H9 (cell line): ENCODE data around the gene ATP13A4. TPM values are rescaled to one million over a fixed set of nuclear protein-coding genes. Genes with fewer than 3 reads are reported as not detected.

ENCODE experiments used
- DNase-seq: peaks from one replicate; pipeline ENCODE4 v3.0.0-alpha.2; 2017
- H2AFZ ChIP-seq: one replicate; pipeline ENCODE4 v1.6.1; 2013; ENCODE audit warnings: mild to moderate bottlenecking, low read length, control low read depth, moderate library complexity
- H2AK5ac ChIP-seq: 2 replicates; pipeline ENCODE4 v1.6.1; 2013; ENCODE audit warnings: low read length, control low read depth, mixed read lengths; ENCODE audit not compliant: insufficient read length
- H2BK120ac ChIP-seq: one replicate; pipeline ENCODE4 v1.6.1; 2013; ENCODE audit warnings: low read depth, mild to moderate bottlenecking, low read length, control low read depth, inconsistent platforms; ENCODE audit not compliant: poor library complexity, severe bottlenecking
- H2BK12ac ChIP-seq: 2 replicates; pipeline ENCODE4 v1.6.1; 2013; ENCODE audit warnings: low read length, control low read depth, mixed read lengths, low read depth; ENCODE audit not compliant: insufficient read length
- H2BK15ac ChIP-seq: 2 replicates; pipeline ENCODE4 v1.6.1; 2013; ENCODE audit warnings: low read depth, low read length, control low read depth
- H2BK20ac ChIP-seq: one replicate; pipeline ENCODE4 v1.6.1; 2013; ENCODE audit warnings: low read depth, mild to moderate bottlenecking, low read length, control low read depth, inconsistent platforms; ENCODE audit not compliant: poor library complexity, severe bottlenecking
- H2BK5ac ChIP-seq: 2 replicates; pipeline ENCODE4 v1.6.1; 2013; ENCODE audit warnings: low read length, control low read depth, mixed read lengths; ENCODE audit not compliant: insufficient read length
- H3K14ac ChIP-seq: 2 replicates; pipeline ENCODE4 v1.6.1; 2013; ENCODE audit warnings: low read length, control low read depth; ENCODE audit not compliant: insufficient read depth
- H3K18ac ChIP-seq: 2 replicates; pipeline ENCODE4 v1.6.1; 2013; ENCODE audit warnings: low read depth, mild to moderate bottlenecking, mixed read lengths, low read length, control low read depth; ENCODE audit not compliant: insufficient read length
- H3K23ac ChIP-seq: 2 replicates; pipeline ENCODE4 v1.6.1; 2013; ENCODE audit warnings: low read length, control low read depth, mixed read lengths, low read depth; ENCODE audit not compliant: insufficient read length
- H3K23me2 ChIP-seq: 2 replicates; pipeline ENCODE4 v1.6.1; 2013; ENCODE audit warnings: low read depth, mild to moderate bottlenecking, mixed read lengths, low read length, control low read depth; ENCODE audit not compliant: insufficient read length, poor library complexity, severe bottlenecking
- H3K27ac ChIP-seq: 2 replicates; pipeline ENCODE4 v1.5.1; 2013; ENCODE audit warnings: low read length, control low read depth, mixed read lengths, low read depth; ENCODE audit not compliant: insufficient read length
- H3K27me3 ChIP-seq: 2 replicates; pipeline ENCODE4 v1.6.1; 2013; ENCODE audit warnings: low read length, control low read depth, inconsistent platforms; ENCODE audit not compliant: insufficient read depth
- H3K4ac ChIP-seq: 2 replicates; pipeline ENCODE4 v1.6.1; 2013; ENCODE audit warnings: low read depth, mild to moderate bottlenecking, control low read depth, inconsistent platforms, low read length, moderate library complexity
- H3K4me1 ChIP-seq: 2 replicates; pipeline ENCODE4 v1.6.1; 2013; ENCODE audit warnings: low read length, control low read depth, inconsistent platforms; ENCODE audit not compliant: insufficient read depth
- H3K4me2 ChIP-seq: 2 replicates; pipeline ENCODE4 v1.6.1; 2013; ENCODE audit warnings: low read length, control low read depth, mixed read lengths; ENCODE audit not compliant: insufficient read length, insufficient read depth
- H3K56ac ChIP-seq: 2 replicates; pipeline ENCODE4 v1.6.1; 2013; ENCODE audit warnings: low read depth, mild to moderate bottlenecking, mixed read lengths, low read length, control low read depth; ENCODE audit not compliant: insufficient read length
- H3K79me1 ChIP-seq: 2 replicates; pipeline ENCODE4 v1.6.1; 2013; ENCODE audit warnings: low read depth, mild to moderate bottlenecking, moderate library complexity, low read length, control low read depth, inconsistent platforms; ENCODE audit not compliant: insufficient read depth, poor library complexity, severe bottlenecking
- H3K79me2 ChIP-seq: 2 replicates; pipeline ENCODE4 v1.6.1; 2013; ENCODE audit warnings: low read length, control low read depth, inconsistent platforms; ENCODE audit not compliant: insufficient read depth
- H3K9ac ChIP-seq: 2 replicates; pipeline ENCODE4 v1.6.1; 2013; ENCODE audit warnings: low read length, control low read depth, mixed read lengths; ENCODE audit not compliant: insufficient read length; ENCODE audit errors: extremely low read depth
- H3K9me3 ChIP-seq: one replicate; pipeline ENCODE4 v1.6.1; 2013; ENCODE audit warnings: low read depth, low read length, inconsistent platforms; ENCODE audit not compliant: control insufficient read depth
- H3T11ph ChIP-seq: one replicate; pipeline ENCODE4 v1.6.1; 2013; ENCODE audit warnings: mild to moderate bottlenecking, low read length, control low read depth, inconsistent platforms
- H4K20me1 ChIP-seq: one replicate; pipeline ENCODE4 v1.6.1; 2013; ENCODE audit not compliant: control insufficient read depth, insufficient read length, insufficient read depth
- H4K5ac ChIP-seq: 2 replicates; pipeline ENCODE4 v1.6.1; 2013; ENCODE audit warnings: low read depth, mild to moderate bottlenecking, mixed read lengths, low read length, control low read depth; ENCODE audit not compliant: insufficient read length
- H4K8ac ChIP-seq: replicated peaks from 2 replicates; pipeline ENCODE4 v1.6.1; 2013; ENCODE audit warnings: low read length, control low read depth, mixed read lengths, low read depth; ENCODE audit not compliant: insufficient read length
- H4K91ac ChIP-seq: 2 replicates; pipeline ENCODE4 v1.6.1; 2013; ENCODE audit warnings: low read depth, mild to moderate bottlenecking, moderate library complexity, mixed read lengths, low read length, control low read depth; ENCODE audit not compliant: insufficient read length
- H3K27ac Mint-ChIP-seq, 3 experiments: 2 replicates in 2 of 3; 3 replicates in 1 of 3; pipeline ENCODE4 v1.8.0; 2020 to 2021; ENCODE audit warnings: mixed read lengths in 3 of 3, mild to moderate bottlenecking in 1 of 3, moderate library complexity in 1 of 3
- H3K27me3 Mint-ChIP-seq: 2 replicates; pipeline ENCODE4 v1.8.0; 2021; ENCODE audit warnings: low read depth, mild to moderate bottlenecking, moderate library complexity, mixed read lengths
- H3K36me3 Mint-ChIP-seq, 3 experiments: 2 replicates in 2 of 3; 3 replicates in 1 of 3; pipeline ENCODE4 v1.8.0; 2020 to 2021; ENCODE audit warnings: low read depth in 3 of 3, mixed read lengths in 3 of 3; ENCODE audit not compliant: insufficient read depth in 1 of 3
- H3K4me1 Mint-ChIP-seq, 2 experiments: 2 replicates each; pipeline ENCODE4 v1.8.0; 2020; ENCODE audit warnings: mixed read lengths in 2 of 2
- H3K4me3 Mint-ChIP-seq, 2 experiments: 2 replicates in 1 of 2; 3 replicates in 1 of 2; pipeline ENCODE4 v1.8.0; 2020 to 2021; ENCODE audit warnings: mild to moderate bottlenecking in 2 of 2, mixed read lengths in 2 of 2, moderate library complexity in 1 of 2
- H3K9me3 Mint-ChIP-seq, 2 experiments: 2 replicates in 1 of 2; 3 replicates in 1 of 2; pipeline ENCODE4 v1.8.0; 2020; ENCODE audit warnings: mild to moderate bottlenecking in 2 of 2, mixed read lengths in 2 of 2, moderate library complexity in 1 of 2
- CTCF ChIP-seq: fragments of 200-600 bp; sonication (generic); conservative IDR thresholded peaks from 3 replicates; pipeline ENCODE4 v1.8.0; 2021; ENCODE audit warnings: antibody characterized with exemption, mild to moderate bottlenecking
- WGBS: extraction: QIAGEN DNeasy Blood & Tissue Kit; methylation state at CpG from one replicate; pipeline ENCODE4 v1.1.7; 2013; ENCODE audit warnings: missing lambda C conversion rate, low lambda C conversion rate, mixed read lengths; ENCODE audit not compliant: insufficient read length; ENCODE audit errors: extremely low coverage; 5-methylcytosine and 5-hydroxymethylcytosine counted together
- total RNA-seq: library from RNA; stranded (reverse); gene quantifications from 2 replicates; pipeline ENCODE4 v1.2.1, GENCODE V29; 2021

The ATP13A4 gene
- total RNA-seq, 1 experiment from 2014 or later: 0.13 TPM

GRCh38 chr3:193598202-193598601 is 43.5 kb upstream of the ATP13A4 start:
- no peak overlapping the region for H2BK12ac ChIP-seq
- H2AK5ac ChIP-seq: no peak overlapping the region
- no peak overlapping the region for H4K5ac ChIP-seq
- no peak overlapping the region for H2BK120ac ChIP-seq
- H3K18ac ChIP-seq: no peak overlapping the region
- peaks cover 6% of the 10 kb centered on the region for H3K23me2 ChIP-seq
- Mint-ChIP-seq H3K4me3 (no peak overlapping the region), H3K27me3 (no peaks in the 10 kb centered on the region), H3K9me3 (no peaks in the 10 kb centered on the region; a peak in 2 of 5 replicates), H3K27ac (no peak overlapping the region), H3K4me1 (peaks cover 22 to 26% of the 10 kb centered on the region in 2 experiments), H3K36me3 (peaks cover 8 to 23% (median 10%) of the 10 kb centered on the region in 3 experiments; a peak in 6 of 7 replicates)
- no peak overlapping the region for H2BK15ac ChIP-seq
- H3K23ac ChIP-seq: no peak overlapping the region
- no peaks in the 10 kb centered on the region for H4K20me1 ChIP-seq
- no peak overlapping the region for H3K14ac ChIP-seq
- no peak overlapping the region for H4K8ac ChIP-seq
- no peak overlapping the region for H2BK5ac ChIP-seq
- no peak overlapping the region for H4K91ac ChIP-seq
- no peak overlapping the region for H2BK20ac ChIP-seq
- H3K79me2 ChIP-seq: peaks cover 21% of the 10 kb centered on the region; the same call in 1 of the 2 replicates
- no CpG with 5 or more reads among the region's 2 CpGs for WGBS
- no peak overlapping the region for H3T11ph ChIP-seq
- no peak for DNase-seq
- no peak overlapping the region for H3K56ac ChIP-seq
- H3K9ac ChIP-seq: no peak overlapping the region
- no peaks in the 10 kb centered on the region for H3K4me1 ChIP-seq
- H3K9me3 ChIP-seq: no peaks in the 10 kb centered on the region
- no peak overlapping the region for H3K4me2 ChIP-seq
- H3K4ac ChIP-seq: no peak overlapping the region
- H3K27ac ChIP-seq: no peak overlapping the region
- TF ChIP-seq CTCF: no peak
- H3K27me3 ChIP-seq: no peaks in the 10 kb centered on the region
- H2AFZ ChIP-seq: no peak overlapping the region
- H3K79me1 ChIP-seq: peaks cover 11% of the 10 kb centered on the region
